NCI-H1417 (cell line): Measurements from ENCODE around the gene RABL2B.
A peak's percentile ranks its signal among the peaks of the same experiment; 100 is the strongest.
"Not testable (repeated sequence)": the region's sequence is repeated elsewhere in the genome, so short reads cannot be mapped to it uniquely, and the experiment has no call there.

ENCODE experiments used
- DNase-seq, 3 experiments: peaks; one replicate each; lab custom pipeline; 2025; lab: John Stamatoyannopoulos, UW

Gene RABL2B

GRCh38 chr22:50783033-50783879 is at the start of gene RABL2B:
TSS of gene RABL2B (minus strand) at chr22:50783636. CDS start at chr22:50782294, 1,342 bp downstream.
- DNase-seq = peak; percentile 66 to 90 (median 89)

GRCh38 chr22:50786936-50787335 is 3.5 kb upstream of the RABL2B start:
- DNase-seq = not testable (repeated sequence)

GRCh38 chr22:50785289-50785688 is 1.9 kb upstream of the RABL2B start:
- not testable (repeated sequence) for DNase-seq

GRCh38 chr22:50783880-50784276 is 442 bp upstream of the RABL2B start:
- DNase-seq = not testable (repeated sequence)

GRCh38 chr22:50782253-50782652 is 1.2 kb downstream of the RABL2B start:
- not testable (repeated sequence) for DNase-seq

- not testable (repeated sequence) for DNase-seq
Observed at GRCh38 chr22:50780244-50780643, 3.2 kb downstream of the RABL2B start.

- not testable (repeated sequence) for DNase-seq
Observed at GRCh38 chr22:50777631-50778030, 5.8 kb downstream of the RABL2B start.

- peak in 2 of 3 experiments; percentile 8 to 45 for DNase-seq
Observed at GRCh38 chr22:50775132-50775531, 8.3 kb downstream of the RABL2B start.

- not testable (repeated sequence) for DNase-seq
Observed at GRCh38 chr22:50764288-50764687, 19.1 kb downstream of the RABL2B start.

GRCh38 chr22:50761829-50762228 is 21.6 kb downstream of the RABL2B start:
- DNase-seq = not testable (repeated sequence)

- not testable (repeated sequence) for DNase-seq
Observed at GRCh38 chr22:50759597-50760341, 23.7 kb downstream of the RABL2B start.

GRCh38 chr22:50756949-50757491 is 26.4 kb downstream of the RABL2B start:
- DNase-seq = peak in 2 of 3 experiments; percentile 27 to 68

GRCh38 chr22:50756406-50756805 is 27.0 kb downstream of the RABL2B start:
- not testable (repeated sequence) for DNase-seq

GRCh38 chr22:50755251-50755650 is 28.2 kb downstream of the RABL2B start:
- DNase-seq = not testable (repeated sequence)

- not testable (repeated sequence) for DNase-seq
Observed at GRCh38 chr22:50749302-50750074, 33.9 kb downstream of the RABL2B start.

- DNase-seq = not testable (repeated sequence)
Observed at GRCh38 chr22:50748630-50749029, 34.8 kb downstream of the RABL2B start.

GRCh38 chr22:50747521-50747920 is 35.9 kb downstream of the RABL2B start:
- DNase-seq = not testable (repeated sequence)

GRCh38 chr22:50744424-50744823 is 39.0 kb downstream of the RABL2B start:
- DNase-seq = not testable (repeated sequence)

- not testable (repeated sequence) for DNase-seq
Observed at GRCh38 chr22:50740714-50741113, 42.7 kb downstream of the RABL2B start.

GRCh38 chr22:50739894-50740293 is 43.5 kb downstream of the RABL2B start:
- DNase-seq = peak; percentile 1 to 57 (median 34)

GRCh38 chr22:50739279-50739691 is 44.2 kb downstream of the RABL2B start:
- no peak for DNase-seq
